PFSK-1 (cell line): ENCODE results near the gene ATF7.

ENCODE experiments used
- FOXP2 ChIP-seq: optimal IDR thresholded peaks from 2 replicates; pipeline ENCODE3; 2011; ENCODE audit warnings: borderline replicate concordance, control low read depth, inconsistent platforms; ENCODE audit not compliant: insufficient read depth; ENCODE audit errors: extremely low read length, extremely low read depth
- POLR2AphosphoS5 ChIP-seq: IDR thresholded peaks from 2 replicates; pipeline ENCODE4 v1.6.1; 2012; ENCODE audit warnings: low read depth, mild to moderate bottlenecking, control low read depth, low read length, moderate library complexity
- REST ChIP-seq, 2 experiments: IDR thresholded peaks; 2 replicates each; pipeline versions ENCODE4 v1.6.1 to v1.8.0; 2011 to 2012; ENCODE audit warnings: low read depth in 2 of 2, low read length in 2 of 2, control low read depth in 1 of 2, inconsistent platforms in 1 of 2, mild to moderate bottlenecking in 1 of 2, moderate library complexity in 1 of 2; ENCODE audit not compliant: insufficient read depth in 1 of 2
- SIN3A ChIP-seq: IDR thresholded peaks from 2 replicates; pipeline ENCODE4 v1.6.1; 2012; ENCODE audit warnings: mild to moderate bottlenecking, low read length, moderate library complexity, borderline replicate concordance; ENCODE audit not compliant: insufficient read depth
- TAF1 ChIP-seq: IDR thresholded peaks from 2 replicates; pipeline ENCODE4 v1.6.1; 2012; ENCODE audit warnings: low read length, control low read depth, borderline replicate concordance; ENCODE audit not compliant: insufficient read depth

GRCh38 chr12:53660041-53660440 lies 33.9 kb upstream of the ATF7 start:
- TF ChIP-seq POLR2AphosphoS5 (no peak), SIN3A (no peak), REST (IDR thresholded peaks at IDR 0.05; ENCODE audit: insufficient read depth in 1 of 2, low read depth in 2 of 2, low read length in 2 of 2) (no peak), TAF1 (no peak), FOXP2 (no peak)
